Kidney tubule cell (primary cell): ENCODE results near the gene TM6SF1.
"Not testable (repeated sequence)": the region's sequence is repeated elsewhere in the genome, so short reads cannot be mapped to it uniquely, and the experiment has no call there.

Experiments used
- DNase-seq: peaks from one replicate; pipeline ENCODE4 v3.0.0-alpha.2; 2018; ENCODE audit warnings: low spot score

The TM6SF1 gene

GRCh38 chr15:83088876-83089275 is 18.6 kb upstream of the TM6SF1 start:
- DNase-seq = no peak

GRCh38 chr15:83090465-83090864 is 17.0 kb upstream of the TM6SF1 start:
- DNase-seq = no peak

DNA sequence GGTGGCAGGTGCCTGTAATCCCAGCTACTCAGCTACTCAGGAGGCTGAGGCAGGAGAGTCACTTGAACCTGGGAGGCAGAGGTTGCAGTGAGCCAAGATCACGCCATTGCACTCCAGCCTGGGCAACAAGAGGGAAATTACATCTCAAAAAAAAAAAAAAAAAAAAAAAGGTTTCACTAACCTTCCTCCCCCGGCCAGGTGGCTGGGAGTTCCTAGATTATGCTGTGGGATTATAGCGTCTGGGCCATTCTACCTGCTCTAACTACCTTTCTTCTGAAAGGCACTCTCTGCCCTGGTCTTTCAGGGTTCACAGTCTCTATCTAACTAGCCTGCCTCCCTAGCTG is 15.5 kb upstream of the TM6SF1 start:
- not testable (repeated sequence) for DNase-seq

- DNase-seq = peak; percentile 73
Observed at GRCh38 chr15:83092309-83092976, 15.0 kb upstream of the TM6SF1 start.

GRCh38 chr15:83094583-83094982 is 12.9 kb upstream of the TM6SF1 start:
- DNase-seq = no peak

DNA sequence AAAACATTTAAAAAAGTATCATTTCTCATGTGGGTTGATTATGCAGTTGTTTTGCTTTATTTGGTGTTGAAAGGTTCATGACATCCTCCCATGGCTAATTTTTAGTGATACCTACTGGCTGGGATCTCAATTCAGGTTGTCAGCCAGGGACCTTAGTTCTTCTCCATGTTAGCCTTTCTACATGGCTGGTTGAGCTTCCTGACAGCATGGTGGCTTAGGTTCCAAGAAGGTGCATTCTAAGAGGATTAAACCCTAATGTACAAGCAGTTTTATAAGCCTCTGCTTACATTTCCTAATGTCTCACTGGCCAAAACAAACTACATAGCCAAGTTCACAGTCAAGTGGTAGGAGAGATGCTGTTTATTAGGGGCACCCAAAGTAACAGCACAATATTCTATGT is 9.4 kb upstream of the TM6SF1 start:
- DNase-seq = no peak

DNA sequence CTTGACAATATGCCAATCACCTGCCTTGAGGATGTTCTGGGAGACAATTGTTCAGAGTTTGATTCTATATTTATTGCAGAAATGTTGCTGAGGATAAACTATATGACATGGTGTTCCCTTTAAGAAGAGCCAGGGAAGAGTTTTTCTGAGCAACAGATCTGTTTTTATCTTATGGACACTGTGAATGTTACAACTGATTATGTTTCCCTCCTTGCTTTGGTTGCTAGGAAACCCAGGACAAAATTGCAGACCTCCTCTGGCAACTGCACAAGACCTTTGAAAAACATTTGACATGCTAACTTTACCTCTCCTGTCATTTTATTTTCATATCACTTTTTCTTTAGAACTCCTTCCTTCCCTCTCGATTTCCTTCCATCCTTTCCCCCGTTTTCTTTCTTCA is 8.2 kb upstream of the TM6SF1 start:
- DNase-seq = no peak

- DNase-seq = no peak
Observed at GRCh38 chr15:83100097-83100646, 7.3 kb upstream of the TM6SF1 start.

GRCh38 chr15:83102346-83102745 is 5.1 kb upstream of the TM6SF1 start:
- no peak for DNase-seq

DNA sequence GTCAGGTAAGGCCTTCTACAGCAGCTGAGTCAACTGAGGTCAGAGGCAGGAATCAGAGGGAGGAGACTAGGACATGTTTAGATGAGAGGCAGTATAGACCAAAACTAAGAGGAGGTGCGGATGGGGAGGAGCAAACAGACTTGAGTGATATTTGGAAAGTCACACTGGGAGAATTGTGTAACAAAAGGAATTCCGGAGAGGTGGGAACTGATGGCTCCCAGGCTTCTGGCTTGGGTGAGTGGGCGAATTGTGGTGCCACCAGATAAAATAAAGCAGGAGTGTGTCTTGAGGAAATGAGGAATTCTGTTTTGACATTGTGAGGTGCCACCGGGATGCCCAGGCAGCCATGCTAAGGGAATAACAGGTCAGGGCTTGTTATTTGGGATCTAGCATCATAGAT is 3.3 kb upstream of the TM6SF1 start:
- no peak for DNase-seq

DNA sequence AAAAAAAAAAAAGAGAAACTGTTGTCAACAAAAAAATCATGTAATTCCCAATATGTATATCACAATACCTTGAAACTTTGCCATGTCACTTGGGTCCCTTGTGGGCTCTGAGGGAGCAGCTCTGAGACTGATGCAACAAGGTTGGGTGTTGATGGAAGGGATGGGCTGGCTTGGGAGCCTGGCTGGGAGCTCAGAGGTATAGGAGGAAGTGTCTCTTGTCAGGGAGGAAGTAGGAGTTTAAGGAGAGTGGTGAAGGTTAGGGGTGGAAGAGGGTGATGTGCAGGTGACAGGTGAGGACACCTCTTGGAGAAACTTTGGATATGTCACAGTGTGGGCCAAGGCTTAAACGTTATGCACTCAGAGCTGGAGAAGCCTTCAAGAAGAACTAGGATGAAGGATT is 2.0 kb upstream of the TM6SF1 start:
- no peak for DNase-seq

GRCh38 chr15:83107841-83108181 is 366 bp downstream of the TM6SF1 start:
- no peak for DNase-seq

DNA sequence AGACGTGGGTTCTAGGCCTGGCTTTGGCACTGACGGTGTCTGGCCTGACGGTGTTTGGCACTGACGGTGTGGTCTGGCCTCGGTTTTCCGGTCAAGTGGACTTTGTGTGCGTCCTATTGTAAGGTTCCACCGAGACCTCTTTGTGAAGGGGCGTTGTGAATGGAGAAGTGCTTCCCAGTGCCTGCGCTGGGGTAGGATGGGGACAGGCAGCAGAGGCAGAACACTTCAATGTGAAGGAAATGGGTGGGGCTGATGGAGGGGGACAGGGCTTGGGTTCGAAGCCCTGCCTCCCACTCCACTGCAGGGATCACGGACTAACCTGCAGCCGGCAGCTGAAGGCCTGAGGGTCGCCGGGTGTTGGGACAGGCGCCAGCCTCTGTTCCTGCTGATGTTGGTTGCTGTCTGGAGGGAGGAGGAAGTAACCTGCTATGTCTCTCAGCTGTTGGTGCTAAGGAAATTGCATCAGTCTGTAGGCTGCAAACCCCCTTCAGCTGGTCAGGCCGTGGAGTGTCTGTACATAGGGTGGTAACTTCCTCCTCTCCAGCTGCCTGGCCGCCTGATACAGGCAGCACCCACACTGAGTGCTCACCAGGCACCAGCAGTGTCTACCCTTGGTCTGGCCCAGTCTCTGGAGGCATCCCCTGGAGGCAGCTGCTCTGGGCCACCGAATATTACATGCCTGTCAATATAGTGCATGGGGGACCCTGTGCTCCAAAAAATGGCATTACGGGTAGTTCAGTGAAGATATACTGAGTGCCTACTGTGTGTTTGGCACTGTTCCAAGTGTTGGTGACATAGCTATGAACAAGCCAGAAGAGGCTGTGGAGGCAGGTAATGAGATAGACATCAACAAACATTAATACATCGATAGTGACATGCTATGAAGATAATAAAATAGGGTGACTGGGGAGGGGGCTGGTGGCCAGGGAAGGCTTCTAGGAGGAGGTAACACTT is 1.1 kb downstream of the TM6SF1 start:
- DNase-seq = peak; percentile 33

DNA sequence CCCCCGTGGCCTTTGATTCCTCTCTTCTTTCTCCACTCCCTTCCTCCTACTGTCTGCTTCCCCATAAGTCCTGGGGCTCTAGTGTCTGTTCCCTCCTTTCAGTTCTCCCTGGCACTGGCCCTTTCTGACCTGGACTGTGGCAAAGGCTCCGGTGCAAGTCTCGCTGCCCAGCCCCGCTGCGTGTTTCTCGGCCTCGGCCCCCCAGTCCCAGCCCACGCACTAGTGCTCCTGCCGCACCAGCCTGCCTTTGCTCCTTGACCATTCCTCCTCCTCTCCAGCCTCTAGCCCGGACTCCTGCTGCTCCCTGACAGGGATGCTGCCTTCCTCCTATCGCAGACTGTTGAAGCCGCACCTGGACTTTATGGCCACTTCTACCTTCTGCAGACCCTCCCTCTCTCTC is 2.1 kb downstream of the TM6SF1 start:
- DNase-seq = no peak

DNA sequence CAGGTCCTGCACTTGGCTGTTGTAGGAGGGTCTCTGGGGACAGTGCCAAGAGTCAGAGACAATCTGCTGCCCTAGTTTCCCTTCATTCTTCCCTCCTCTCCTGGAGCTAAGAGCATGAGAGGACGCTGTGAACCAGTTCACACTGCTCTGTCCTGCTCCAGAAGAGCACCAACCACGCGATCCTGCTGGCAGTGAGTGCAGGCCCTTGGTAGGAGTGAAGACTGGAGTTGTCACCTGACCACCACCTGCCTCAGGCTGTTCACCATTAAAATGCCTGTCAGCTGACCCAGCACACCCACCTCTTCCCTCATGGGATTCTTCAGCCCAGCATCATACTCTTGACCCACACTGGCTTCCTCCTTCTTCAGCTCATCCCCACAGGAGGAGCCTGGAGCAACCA is 2.9 kb downstream of the TM6SF1 start:
- peak; percentile 48 for DNase-seq

GRCh38 chr15:83111149-83111548 is 3.7 kb downstream of the TM6SF1 start:
- no peak for DNase-seq

DNA sequence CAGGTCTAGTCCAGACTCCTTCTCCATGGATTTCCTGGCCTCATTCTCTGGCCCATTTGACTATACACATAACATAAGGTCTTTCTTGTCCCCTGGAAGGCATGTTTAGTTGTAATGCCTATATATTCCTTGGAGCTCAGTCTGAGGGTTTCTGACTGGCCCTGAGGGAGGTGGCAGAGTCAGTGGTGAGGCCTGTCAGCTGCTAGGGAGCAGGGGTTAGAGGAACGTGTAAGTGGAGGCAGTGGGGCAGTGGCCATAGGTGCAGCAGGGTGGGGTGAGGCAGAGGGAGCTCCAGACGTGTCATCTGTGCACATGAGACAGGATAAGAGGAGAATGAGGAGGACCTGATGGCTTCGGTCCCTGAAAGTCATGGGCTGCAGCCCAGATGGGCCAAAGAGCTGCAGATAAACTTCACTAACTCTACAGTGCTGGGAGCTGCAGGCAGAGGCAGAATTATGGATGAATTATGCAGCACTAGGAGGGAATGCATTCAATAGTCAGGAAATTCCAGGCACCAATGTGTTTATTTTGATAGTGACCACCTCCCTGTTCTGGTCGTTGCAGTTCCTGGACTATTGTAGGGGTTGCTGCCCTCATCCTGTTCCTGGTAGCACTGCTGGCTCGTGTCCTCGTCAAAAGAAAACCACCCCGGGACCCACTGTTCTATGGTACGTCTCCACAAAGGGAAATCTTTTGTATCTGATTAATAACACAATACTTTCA is 4.9 kb downstream of the TM6SF1 start:
- no peak for DNase-seq

GRCh38 chr15:83112956-83113299 is 5.5 kb downstream of the TM6SF1 start:
- no peak for DNase-seq

DNA sequence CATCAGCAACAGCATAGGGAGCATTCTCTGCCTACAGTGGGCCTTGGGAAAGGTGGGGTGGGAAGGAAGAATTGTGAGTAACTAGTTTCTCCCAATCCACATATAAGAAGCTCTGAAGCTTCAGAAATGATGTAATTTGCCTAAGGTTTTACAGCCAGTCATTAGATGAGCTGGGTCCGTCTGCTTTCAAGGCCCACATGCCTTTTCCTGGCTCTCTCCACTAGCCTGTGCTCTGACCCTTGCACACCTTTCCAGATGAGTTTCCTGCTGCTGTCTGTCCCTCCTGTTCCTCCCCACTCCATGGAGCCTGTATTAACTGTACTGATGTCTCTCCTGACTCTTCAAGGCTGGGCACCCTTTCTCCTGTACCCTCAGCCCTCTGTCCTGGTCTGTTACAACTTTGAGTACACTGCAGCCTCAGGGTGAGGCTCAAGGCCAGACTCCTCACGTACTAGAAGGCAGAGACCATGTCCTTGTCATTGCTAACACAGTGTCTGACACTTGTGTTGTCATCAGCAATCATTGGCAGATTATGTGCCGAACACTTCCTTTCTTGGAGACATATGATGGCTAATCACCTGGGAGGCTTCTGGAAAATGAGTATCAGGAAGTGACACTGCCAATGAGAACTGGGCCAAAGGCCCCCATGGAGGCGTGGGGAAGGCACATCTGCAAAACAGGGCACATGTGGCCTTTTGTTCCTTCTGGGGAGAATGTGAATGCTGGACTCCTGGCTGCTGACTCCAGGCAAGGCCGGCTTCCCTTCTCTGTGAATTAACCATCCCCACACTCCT is 6.6 kb downstream of the TM6SF1 start:
- peak; percentile 10 for DNase-seq

DNA sequence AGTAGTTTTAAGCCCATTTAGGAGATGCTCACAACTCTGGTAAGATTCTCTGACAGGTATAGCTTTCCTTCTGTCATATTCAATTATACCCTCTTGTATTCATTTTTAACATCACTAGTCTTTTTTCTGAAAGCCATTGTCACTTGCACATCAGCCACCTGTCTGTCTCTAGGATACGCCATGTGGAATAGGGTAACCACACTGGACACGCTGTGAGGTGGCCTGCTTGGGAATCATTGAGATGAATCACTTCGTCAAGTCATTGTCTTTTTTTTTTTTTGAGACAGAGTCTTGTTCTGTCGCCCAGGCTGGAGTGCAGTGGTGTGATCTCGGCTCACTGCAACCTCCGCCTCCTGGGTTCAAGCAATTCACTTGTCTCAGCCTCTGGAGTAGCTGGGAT is 7.4 kb downstream of the TM6SF1 start:
- DNase-seq = no peak

DNA sequence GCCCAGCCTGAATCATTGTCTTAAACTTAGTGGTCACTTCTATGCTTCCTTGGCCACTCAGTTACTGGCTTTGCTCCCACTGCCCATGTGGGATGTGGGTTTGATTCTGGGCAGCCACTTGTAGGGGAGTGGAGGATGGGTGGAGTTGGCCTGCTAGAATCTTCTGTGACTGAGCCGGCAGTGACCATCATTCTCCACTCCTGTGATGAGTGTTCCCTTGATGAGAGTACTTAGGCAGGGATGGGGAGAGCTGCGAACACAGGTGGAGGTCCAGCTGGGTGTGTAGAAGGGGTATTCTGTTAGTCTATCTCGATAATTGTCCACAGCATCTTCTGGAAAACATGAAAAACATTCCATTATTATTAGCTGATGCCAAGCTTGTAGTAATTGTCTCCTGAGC is 8.0 kb downstream of the TM6SF1 start:
- DNase-seq = no peak
